Measurements from ENCODE around the gene LRRC1. TPM values are rescaled to one million over a fixed set of nuclear protein-coding genes. Genes with fewer than 3 reads are reported as not detected.

Gene LRRC1
- total RNA-seq, 4 donors from 2014 or later, result 23.2 to 38.5 (median 28.3) TPM

DNA sequence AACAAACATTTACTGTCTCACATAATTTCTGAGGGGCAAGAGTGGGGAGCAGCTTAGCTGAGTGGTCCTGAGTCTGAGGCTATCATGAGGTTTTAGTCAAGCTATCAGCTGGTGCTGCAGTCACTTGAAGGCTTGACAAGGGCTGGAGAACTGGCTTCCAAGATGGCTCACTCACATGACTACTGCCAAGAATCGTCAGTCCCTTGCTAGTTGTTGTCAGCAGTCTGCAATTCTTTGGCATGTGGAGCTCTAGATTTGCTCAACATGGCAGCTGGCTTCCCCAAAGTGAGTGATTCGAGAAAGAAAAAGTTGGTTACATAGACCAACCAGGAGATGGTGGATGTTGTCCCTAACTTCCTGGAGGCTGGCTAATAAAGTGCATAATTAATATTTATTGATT, 2.8 kb upstream of the LRRC1 start:
- WGBS, 2 donors, result 75% methylated on average over 2 of the region's 2 CpGs
- Histone ChIP-seq H3K36me3 (no peaks in the 10 kb centered on the region), H3K4me3 (no peak overlapping the region), H3K4me1 (peaks cover 0 to 45% (median 19%) of the 10 kb centered on the region in 3 donors), H3K27me3 (no peaks in the 10 kb centered on the region), H3K27ac (peak overlapping the region in 2 of 4 donors; percentile 90 to 94), H3K9me3 (peaks cover 0 to 6% (median 0%) of the 10 kb centered on the region in 3 donors)
- DNase-seq, result no peak
- TF ChIP-seq POLR2A (IDR thresholded peaks at IDR 0.05) (no peak), CTCF (IDR thresholded peaks at IDR 0.05) (no peak)
- intact Hi-C loops (cut with DNase I), result loop anchor here (10.0 kb wide), 2 partner anchors 57 to 163 kb away; no protein-coding TSS in a partner anchor

GRCh38 chr6:53792973-53793317, 1.9 kb upstream of the LRRC1 start:
- no peak for DNase-seq
- Histone ChIP-seq H3K9me3 (peaks cover 0 to 6% (median 0%) of the 10 kb centered on the region in 3 donors), H3K36me3 (no peaks in the 10 kb centered on the region), H3K4me1 (peaks cover 0 to 54% (median 23%) of the 10 kb centered on the region in 3 donors), H3K4me3 (peak overlapping the region; percentile 73 to 94 (median 80)), H3K27me3 (no peaks in the 10 kb centered on the region), H3K27ac (peak overlapping the region; percentile 85 to 94 (median 91))
- WGBS, 2 donors, result 45 to 60% methylated on average over 3 of the region's 3 CpGs
- TF ChIP-seq POLR2A (IDR thresholded peaks at IDR 0.05), result no peak
- no peak for TF ChIP-seq CTCF (IDR thresholded peaks at IDR 0.05)
- intact Hi-C loops (cut with DNase I), result loop anchor here (10.0 kb wide), 2 partner anchors 58 to 162 kb away; no protein-coding TSS in a partner anchor

- Histone ChIP-seq H3K27me3 (no peaks in the 10 kb centered on the region), H3K4me3 (peak overlapping the region; percentile 73 to 94 (median 80)), H3K9me3 (peaks cover 0 to 3% (median 0%) of the 10 kb centered on the region in 3 donors), H3K27ac (peak overlapping the region; percentile 85 to 94 (median 91)), H3K36me3 (no peaks in the 10 kb centered on the region), H3K4me1 (peaks cover 0 to 57% (median 23%) of the 10 kb centered on the region in 3 donors)
- TF ChIP-seq POLR2A (IDR thresholded peaks at IDR 0.05) (peak in 1 of 4 donors; percentile 27), CTCF (IDR thresholded peaks at IDR 0.05) (peak in 2 of 6 experiments; percentile 16 to 30)
- intact Hi-C loops (cut with DNase I), result loop anchor here (10.0 kb wide), 2 partner anchors 59 to 161 kb away; no protein-coding TSS in a partner anchor
- DNase-seq, result no peak
- WGBS, 2 donors, result 0 to 1% methylated on average over 17 to 25 of the region's 25 CpGs
Observed at GRCh38 chr6:53793318-53794136, 1.3 kb upstream of the LRRC1 start.

- H3K4me1 ChIP-seq, result peaks cover 0 to 63% (median 23%) of the 10 kb centered on the region in 3 donors
- intact Hi-C loops (cut with DNase I), result loop anchor here (10.0 kb wide), 2 partner anchors 59 to 161 kb away; no protein-coding TSS in a partner anchor
- H3K4me3 ChIP-seq, result peak overlapping the region; percentile 73 to 94 (median 80)
- no peaks in the 10 kb centered on the region for H3K9me3 ChIP-seq
- H3K27me3 ChIP-seq, result no peaks in the 10 kb centered on the region
- TF ChIP-seq CTCF (IDR thresholded peaks at IDR 0.05) (peak in 4 of 6 experiments; percentile 28 to 44 (median 37)), POLR2A (IDR thresholded peaks at IDR 0.05) (no peak)
- H3K36me3 ChIP-seq, result no peaks in the 10 kb centered on the region
- WGBS, 2 donors, result 0 to 1% methylated on average over 13 to 17 of the region's 27 CpGs
- H3K27ac ChIP-seq, result peak overlapping the region; percentile 85 to 94 (median 91)
- no peak for DNase-seq
Observed at GRCh38 chr6:53794137-53794719, 577 bp upstream of the LRRC1 start.

GRCh38 chr6:53795340-53795701, 516 bp downstream of the LRRC1 start:
- no peaks in the 10 kb centered on the region for H3K9me3 ChIP-seq
- 0% methylated on average over 14 to 20 of the region's 21 CpGs for WGBS, 2 donors
- H3K27me3 ChIP-seq, result no peaks in the 10 kb centered on the region
- TF ChIP-seq CTCF (IDR thresholded peaks at IDR 0.05) (no peak), POLR2A (IDR thresholded peaks at IDR 0.05) (no peak)
- no peaks in the 10 kb centered on the region for H3K36me3 ChIP-seq
- peaks cover 0 to 63% (median 23%) of the 10 kb centered on the region in 3 donors for H3K4me1 ChIP-seq
- DNase-seq, result no peak
- intact Hi-C loops (cut with DNase I), result loop anchor here (10.0 kb wide), 2 partner anchors 61 to 159 kb away; no protein-coding TSS in a partner anchor
- peak overlapping the region; percentile 85 to 94 (median 91) for H3K27ac ChIP-seq
- H3K4me3 ChIP-seq, result peak overlapping the region; percentile 73 to 94 (median 80)
